ENCODE data around the gene ZNF185.

- TF ChIP-seq EZH2 (IDR thresholded peaks at IDR 0.05; ENCODE audit: low read depth, low read length, severe bottlenecking) (no peak), CTCF (IDR thresholded peaks at IDR 0.05; ENCODE audit: control extremely low read depth in 1 of 3, insufficient read depth in 1 of 3, low read depth in 1 of 3, low read length in 3 of 3) (no peak), GABPA (IDR thresholded peaks at IDR 0.05; ENCODE audit: borderline replicate concordance, insufficient read depth, low read length) (no peak), BRCA1 (IDR thresholded peaks at IDR 0.05; ENCODE audit: low read depth, low read length) (no peak), TBP (IDR thresholded peaks at IDR 0.05; ENCODE audit: low read depth, low read length) (no peak), EP300 (IDR thresholded peaks at IDR 0.05; ENCODE audit: borderline replicate concordance in 1 of 2, low read depth in 2 of 2, low read length in 2 of 2) (no peak), RNF2 (IDR thresholded peaks at IDR 0.05; ENCODE audit: borderline replicate concordance, low read depth, low read length, missing control alignments, poor library complexity, severe bottlenecking) (no peak), CHD1 (IDR thresholded peaks at IDR 0.05; ENCODE audit: low read depth, low read length) (no peak), POLR2AphosphoS5 (IDR thresholded peaks at IDR 0.05; ENCODE audit: low read depth, low read length) (no peak), RBBP5 (IDR thresholded peaks at IDR 0.05; ENCODE audit: borderline replicate concordance, low read depth, low read length) (no peak), EGR1 (IDR thresholded peaks at IDR 0.05; ENCODE audit: borderline replicate concordance, low read depth, low read length) (no peak), MAX (IDR thresholded peaks at IDR 0.05) (no peak), JUN (IDR thresholded peaks at IDR 0.05; ENCODE audit: low read depth, low read length) (no peak), YY1 (IDR thresholded peaks at IDR 0.05; ENCODE audit: low read depth, low read length) (no peak)
These were observed 36.8 kb upstream of the ZNF185 start for GRCh38 chrX:152861116-152861515.

All from H1 (cell line).